HG03103 (cell line): ENCODE data around the gene ERCC4.

Experiments used
- ATAC-seq: cut with Tn5 transposase; IDR thresholded peaks from one replicate; pipeline ENCODE4 v1.9.1; 2021; ENCODE audit warnings: low read depth; ENCODE audit not compliant: unreplicated experiment

Gene ERCC4

DNA sequence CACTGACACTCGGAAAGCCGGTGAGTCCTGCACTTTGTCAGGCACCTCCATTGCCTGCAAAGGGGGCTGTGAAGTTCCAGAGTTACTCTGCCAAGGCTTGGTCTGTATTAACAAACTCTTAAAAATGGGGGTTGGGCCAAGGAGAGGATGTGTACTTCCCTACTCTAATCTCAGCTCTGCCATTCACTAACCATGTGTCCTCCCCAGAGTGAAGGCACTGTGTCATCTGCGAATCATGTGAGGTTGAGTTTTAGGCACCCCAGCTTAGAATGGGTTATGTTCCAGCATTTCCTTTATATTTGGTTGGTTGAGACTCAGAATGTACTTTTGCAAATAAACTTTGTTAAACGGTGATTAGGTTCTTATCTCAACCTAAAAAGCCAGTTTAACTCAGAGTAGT is 24.9 kb downstream of the ERCC4 start:
- no peak for ATAC-seq

GRCh38 chr16:13945744-13946485 is 26.0 kb downstream of the ERCC4 start:
- ATAC-seq = no peak

DNA sequence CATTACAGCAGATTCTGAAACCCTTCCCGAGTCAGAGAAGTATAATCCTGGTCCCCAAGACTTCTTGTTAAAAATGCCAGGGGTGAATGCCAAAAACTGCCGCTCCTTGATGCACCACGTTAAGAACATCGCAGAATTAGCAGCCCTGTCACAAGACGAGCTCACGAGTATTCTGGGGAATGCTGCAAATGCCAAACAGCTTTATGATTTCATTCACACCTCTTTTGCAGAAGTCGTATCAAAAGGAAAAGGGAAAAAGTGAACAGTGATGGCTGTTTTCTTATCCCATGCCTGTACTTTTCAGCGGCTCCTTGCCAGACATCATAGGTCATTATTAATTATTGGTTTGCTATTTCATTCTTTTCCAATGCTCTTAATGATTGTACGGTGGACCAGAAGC is 28.1 kb downstream of the ERCC4 start:
- no peak for ATAC-seq

DNA sequence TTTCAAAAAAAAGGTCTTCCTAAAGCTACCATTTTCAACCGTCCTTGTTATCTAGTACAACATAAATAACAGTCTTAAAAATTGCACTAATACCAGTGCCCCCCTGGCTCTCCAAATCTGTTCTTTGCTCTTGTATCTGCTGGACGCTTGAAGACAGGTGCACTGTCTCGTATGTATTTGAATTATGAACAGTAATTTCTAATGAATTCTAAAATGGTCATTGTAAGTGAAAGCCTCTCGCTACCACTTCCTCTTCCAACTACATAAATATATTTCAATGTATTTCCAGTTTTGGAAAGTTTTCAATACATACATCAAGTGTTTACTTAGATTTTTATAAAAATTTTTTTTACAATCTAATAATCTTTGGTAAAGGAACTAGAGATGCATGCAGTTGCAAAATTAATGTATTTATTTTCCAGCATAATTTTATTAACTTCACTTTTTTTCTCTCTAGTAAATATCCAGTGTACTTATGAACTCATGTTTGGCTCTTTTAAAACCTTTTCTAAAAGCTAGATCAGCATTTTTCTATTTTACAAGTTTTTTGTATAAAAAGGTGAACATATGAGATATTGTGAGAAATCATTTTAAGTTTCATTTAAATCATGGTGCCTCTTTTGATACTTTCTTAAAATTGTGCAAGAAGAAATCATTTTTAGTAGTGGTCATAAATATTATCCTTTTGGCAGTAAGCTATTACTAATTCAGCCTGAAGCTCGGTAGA is 31.0 kb downstream of the ERCC4 start:
- ATAC-seq = no peak

- no peak for ATAC-seq
Measured at GRCh38 chr16:13951611-13952010, 31.7 kb downstream of the ERCC4 start.

DNA sequence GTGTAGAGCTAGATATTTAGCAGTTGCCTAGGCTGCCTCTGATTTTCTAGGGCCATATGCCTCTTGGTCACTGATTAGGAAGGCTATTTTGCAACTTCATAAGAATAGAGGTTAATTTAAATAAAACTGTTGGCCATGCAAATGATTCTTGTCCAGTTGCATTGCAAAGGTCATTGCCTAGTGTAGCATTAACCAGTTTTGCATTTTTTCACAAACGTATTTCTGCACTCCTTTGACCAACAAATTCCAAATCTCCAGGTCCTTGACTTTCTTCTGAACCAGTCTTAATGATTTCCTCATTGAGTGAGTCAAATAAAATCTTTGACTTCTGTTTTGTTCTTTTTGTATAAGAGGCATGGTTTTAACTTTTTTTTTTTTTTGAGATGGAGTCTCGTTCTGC is 33.5 kb downstream of the ERCC4 start:
- no peak for ATAC-seq

DNA sequence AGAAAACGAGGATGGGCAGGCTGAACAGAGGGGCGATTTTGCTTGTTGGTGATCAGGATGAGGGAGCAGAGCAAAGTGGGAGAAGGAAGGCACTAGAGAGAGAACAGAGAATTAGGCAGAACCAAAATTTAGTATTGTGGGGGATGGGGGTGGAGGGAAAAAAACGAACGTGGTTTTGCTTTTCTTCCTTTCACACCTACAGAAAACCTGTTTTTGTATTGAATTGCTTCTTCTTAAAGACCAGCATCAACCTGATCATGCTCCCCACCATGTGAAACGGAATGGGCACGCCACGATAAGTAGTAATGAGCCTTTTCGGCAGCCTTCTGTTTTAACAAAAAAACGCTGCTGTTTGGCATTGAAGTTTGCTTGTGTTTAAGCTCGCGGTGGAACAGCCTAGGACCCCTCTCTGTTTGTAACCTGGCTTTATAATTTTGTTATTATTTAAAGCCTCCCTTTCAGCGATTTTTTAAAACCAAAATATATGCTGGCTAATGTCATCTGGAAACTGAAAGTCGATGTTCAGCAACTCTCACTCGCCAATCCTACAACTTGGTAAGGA is 36.8 kb downstream of the ERCC4 start:
- ATAC-seq = no peak

- ATAC-seq = peak; percentile 59
Measured at GRCh38 chr16:13957197-13958078, 37.5 kb downstream of the ERCC4 start.

DNA sequence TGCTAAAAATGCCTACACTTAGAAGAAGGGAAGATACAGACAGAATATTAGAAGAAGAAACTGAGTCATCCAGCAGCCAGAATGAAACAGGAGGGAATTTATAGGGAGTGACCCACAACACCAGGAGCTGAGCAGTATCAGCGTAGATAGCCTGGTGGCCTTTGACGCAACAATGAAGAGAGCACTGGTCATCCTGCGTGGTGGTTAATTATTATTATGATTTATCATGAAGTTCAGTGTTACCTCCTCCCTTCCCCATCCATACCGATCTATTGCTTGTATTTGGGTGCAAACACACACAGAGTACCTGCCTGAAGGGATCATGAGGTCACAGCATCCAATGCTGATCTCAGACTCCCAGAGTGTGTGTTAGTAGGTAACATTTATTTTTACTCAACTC is 38.5 kb downstream of the ERCC4 start:
- ATAC-seq = no peak

DNA sequence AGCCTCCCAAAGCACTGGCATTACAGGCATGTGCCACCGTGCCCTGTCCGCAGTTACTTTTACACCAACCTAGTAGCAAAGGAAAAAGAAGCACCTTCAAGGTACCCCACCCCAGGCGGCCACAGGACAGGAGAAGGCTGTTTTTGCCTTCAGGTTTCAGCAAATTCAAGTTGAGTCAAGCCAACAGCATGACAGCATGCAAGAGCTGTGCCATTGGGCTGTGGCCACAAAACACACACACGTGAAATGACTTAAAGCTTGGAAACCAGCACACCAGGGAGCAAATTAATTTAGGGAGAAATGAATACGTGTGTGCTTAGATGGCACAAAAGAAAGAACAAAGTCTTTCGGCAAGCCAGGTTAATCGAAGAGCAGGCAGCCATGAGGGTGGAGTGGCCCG is 39.7 kb downstream of the ERCC4 start:
- no peak for ATAC-seq

DNA sequence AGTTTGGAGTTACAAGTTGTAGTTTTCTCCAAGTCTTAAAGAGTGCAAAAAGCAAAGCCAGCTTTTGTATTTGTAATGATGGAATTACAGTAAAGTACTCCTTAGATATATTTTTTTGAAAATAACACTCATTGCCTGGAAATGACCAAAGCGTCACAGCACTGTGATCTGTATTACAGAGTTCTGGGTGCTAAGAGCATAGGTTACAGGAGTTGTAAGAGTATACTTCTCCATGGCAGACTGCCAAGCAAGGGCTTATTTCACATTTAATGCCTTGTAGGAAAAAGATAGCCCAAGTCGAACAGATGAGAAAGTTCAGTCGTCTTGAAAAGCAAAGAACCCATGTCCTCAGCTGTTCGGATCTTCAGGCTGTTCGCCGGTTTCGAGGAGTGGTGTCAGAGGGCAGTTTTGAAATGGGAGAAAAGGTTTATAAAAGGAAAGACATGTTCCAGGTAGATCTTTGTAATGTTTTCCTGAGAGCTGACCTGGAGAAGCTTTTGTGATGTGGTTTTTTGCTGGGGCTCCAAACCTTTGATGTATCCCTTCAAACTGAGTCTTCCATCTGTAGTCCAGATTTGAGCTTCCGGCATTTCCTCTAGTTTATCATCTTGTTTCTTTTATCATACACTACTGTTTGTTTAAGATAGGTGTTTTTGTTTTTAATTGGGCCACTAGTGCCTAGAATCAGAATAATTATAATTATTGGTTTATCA is 41.3 kb downstream of the ERCC4 start:
- ATAC-seq = no peak

- no peak for ATAC-seq
Measured at GRCh38 chr16:13962232-13962631, 42.3 kb downstream of the ERCC4 start.

GRCh38 chr16:13968835-13969234 is 48.9 kb downstream of the ERCC4 start:
- ATAC-seq = no peak

DNA sequence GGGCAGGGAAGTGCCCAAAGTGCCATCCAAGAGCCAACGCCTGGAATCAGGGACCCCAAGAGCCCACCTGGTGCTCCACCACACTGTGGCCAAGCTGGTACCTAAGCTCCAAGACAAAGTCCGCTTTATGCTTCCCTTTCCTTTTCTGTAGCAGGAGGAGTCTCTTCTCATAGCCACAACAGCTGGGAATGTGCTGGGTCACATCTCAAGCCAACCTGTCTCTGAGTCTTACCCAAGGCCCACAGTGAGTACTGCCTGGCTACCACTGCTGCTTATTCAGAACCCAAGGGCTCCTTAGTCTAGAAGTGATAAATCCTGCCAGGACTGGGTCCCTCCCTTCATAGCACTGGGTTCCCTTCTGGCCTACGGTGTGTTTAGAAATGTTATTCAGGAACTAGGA is 49.8 kb downstream of the ERCC4 start:
- no peak for ATAC-seq

DNA sequence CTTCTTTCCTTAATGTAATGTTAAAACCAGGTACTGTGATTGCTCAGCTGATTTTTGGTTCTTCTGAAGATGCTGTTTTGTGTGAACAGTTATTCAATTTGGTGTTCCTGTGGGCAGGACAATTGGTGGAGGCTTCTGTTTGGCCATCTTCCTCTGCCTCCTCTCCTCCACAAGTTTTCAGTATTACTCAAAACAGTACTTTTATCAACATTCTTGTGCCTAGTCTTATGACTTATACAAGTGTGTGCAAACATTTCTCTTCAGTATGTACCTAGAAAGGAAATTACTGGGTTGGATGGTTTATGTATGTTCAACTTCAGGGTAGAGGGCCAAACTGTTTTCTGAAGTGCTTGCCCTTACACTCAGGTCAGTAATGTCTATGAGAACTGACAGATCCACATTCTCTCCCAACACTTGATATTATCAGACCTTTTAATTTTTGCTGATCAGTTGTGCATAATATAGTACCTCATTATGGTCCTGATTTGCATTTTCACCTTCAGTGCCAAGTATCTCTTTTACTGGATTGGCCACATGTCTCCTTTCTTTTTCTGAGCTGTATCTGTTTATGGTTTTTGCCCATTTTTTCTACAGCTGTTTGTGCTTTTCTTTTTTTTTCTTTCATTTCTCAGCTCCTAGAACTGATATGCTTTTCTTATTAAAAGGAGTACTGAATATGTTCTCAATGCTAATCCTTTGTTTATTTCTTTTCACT is 50.9 kb downstream of the ERCC4 start:
- no peak for ATAC-seq

GRCh38 chr16:13973321-13974023 is 53.5 kb downstream of the ERCC4 start:
- no peak for ATAC-seq

DNA sequence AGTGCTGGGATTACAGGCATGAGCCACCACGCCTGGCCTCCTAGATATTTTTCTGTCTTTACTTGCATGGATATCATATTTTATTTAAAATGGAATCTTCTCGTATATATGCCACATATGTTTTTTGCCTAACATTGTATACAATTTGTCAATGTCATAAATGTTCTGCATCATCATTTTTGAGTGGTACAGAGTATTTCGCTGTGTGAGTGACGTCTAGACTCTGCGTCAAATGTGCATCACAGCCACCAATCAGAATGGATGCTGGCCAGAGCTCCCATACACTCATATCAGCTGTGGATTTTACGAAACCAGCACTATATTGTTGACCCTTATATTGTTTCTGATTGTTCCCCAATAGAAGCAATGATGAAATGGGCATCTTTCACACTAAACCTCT is 57.2 kb downstream of the ERCC4 start:
- no peak for ATAC-seq

- no peak for ATAC-seq
Measured at GRCh38 chr16:13982451-13982850, 62.5 kb downstream of the ERCC4 start.

GRCh38 chr16:13983625-13984024 is 63.7 kb downstream of the ERCC4 start:
- no peak for ATAC-seq
